Sigmoid colon (tissue), 7 donors: Measurements from ENCODE around the gene BCAS1. TPM values are rescaled to one million over a fixed set of nuclear protein-coding genes. Genes with fewer than 3 reads are reported as not detected.

Source experiments
- DNase-seq: peaks from one replicate; pipeline ENCODE4 v3.0.0-alpha.2; 2019
- H3K27ac ChIP-seq, 4 donors: fragments of 200-600 bp; sonication (generic); one replicate each; pipeline ENCODE4 v1.5.1; 2016 to 2019; ENCODE audit warnings: mild to moderate bottlenecking in 1 of 4
- H3K27me3 ChIP-seq, 3 donors: fragments of 200-600 bp; sonication (generic); one replicate each; pipeline ENCODE4 v1.5.1; 2019; ENCODE audit warnings: mild to moderate bottlenecking in 1 of 3
- H3K36me3 ChIP-seq, 4 donors: fragments of 200-600 bp; sonication (generic); one replicate each; pipeline ENCODE4 v1.5.1; 2016 to 2019
- H3K4me1 ChIP-seq, 4 donors: fragments of 200-600 bp; sonication (generic); one replicate each; pipeline ENCODE4 v1.5.1; 2017 to 2019
- H3K4me3 ChIP-seq, 4 donors: fragments of 200-600 bp; sonication (generic); one replicate each; pipeline ENCODE4 v1.5.1; 2017 to 2019; ENCODE audit warnings: mild to moderate bottlenecking in 2 of 4, moderate library complexity in 1 of 4
- H3K9me3 ChIP-seq, 4 donors: fragments of 200-600 bp in 3 of 4; sonication (generic) in 3 of 4; one replicate each; pipeline versions ENCODE4 v1.5.1 to v1.6.1; 2013 to 2019
- CTCF ChIP-seq, 4 experiments: fragments of 450-650 bp in 3 of 4; fragments of 200-600 bp in 1 of 4; IDR thresholded peaks; one replicate each; pipeline ENCODE4 v1.5.1; 2016 to 2019; ENCODE audit warnings: antibody characterized with exemption in 4 of 4, mild to moderate bottlenecking in 3 of 4, moderate library complexity in 2 of 4
- EP300 ChIP-seq, 4 donors: sonication (generic); formaldehyde crosslinking; IDR thresholded peaks; one replicate each; pipeline ENCODE4 v1.6.1; 2017; ENCODE audit warnings: antibody characterized with exemption in 4 of 4
- POLR2A ChIP-seq, 2 donors: fragments of 450-650 bp; IDR thresholded peaks; one replicate each; pipeline ENCODE4 v1.6.1; 2016; ENCODE audit warnings: antibody characterized with exemption in 2 of 2, mild to moderate bottlenecking in 2 of 2, moderate library complexity in 2 of 2
- POLR2AphosphoS5 ChIP-seq, 4 donors: sonication (generic); formaldehyde crosslinking; IDR thresholded peaks; one replicate each; pipeline ENCODE4 v1.6.1; 2017; ENCODE audit warnings: antibody characterized with exemption in 4 of 4
- WGBS, 2 donors: extraction: QIAGEN DNeasy Blood & Tissue Kit; methylation state at CpG; one replicate each; pipeline ENCODE4 v1.1.7; 2013; 5-methylcytosine and 5-hydroxymethylcytosine counted together
- intact Hi-C: fragments of 100-400 bp; cut with DNase I; formaldehyde crosslinking; loops from one replicate; pipeline ENCODE4 v1.15.1; 2023
- polyA plus RNA-seq, 3 donors: library from polyadenylated mRNA; stranded (reverse); fragments of 200-250 nt; gene quantifications; one replicate each; pipeline ENCODE4 v1.2.3, GENCODE V29; 2013
- total RNA-seq, 4 donors: library from RNA; depleted of rRNA; stranded (reverse); fragments of >200 nt; gene quantifications; one replicate each; pipeline ENCODE4 v1.1.0, GENCODE V29; 2016
- donor health status: healthy with polysubstance abuse.
- donor health status: Bipolar disorder and iron deficiency.
- donor health status: healthy.

The BCAS1 gene
- total and polyA plus RNA-seq, 7 donors = 0.71 to 198 (median 35.4) TPM; not detected in 2

- Histone ChIP-seq H3K36me3 (no peaks in the 10 kb centered on the region), H3K27ac (no peak overlapping the region), H3K4me1 (peaks cover 0 to 4% (median 0%) of the 10 kb centered on the region in 4 donors), H3K4me3 (no peak overlapping the region), H3K9me3 (no peaks in the 10 kb centered on the region), H3K27me3 (no peaks in the 10 kb centered on the region)
- intact Hi-C loops = loop anchor here (10.0 kb wide), 1 partner anchor 121 kb away; no protein-coding TSS in a partner anchor
- 18 to 70% methylated on average over 7 of the region's 7 CpGs for WGBS, 2 donors
- no peak for TF ChIP-seq EP300 (IDR thresholded peaks at IDR 0.05)
- no peak for TF ChIP-seq CTCF (IDR thresholded peaks at IDR 0.05)
- TF ChIP-seq POLR2AphosphoS5 (IDR thresholded peaks at IDR 0.05) = no peak
- TF ChIP-seq POLR2A (IDR thresholded peaks at IDR 0.05) = no peak
- DNase-seq = no peak
These were observed 4.8 kb downstream of the BCAS1 start for GRCh38 chr20:54065601-54066038.

DNA sequence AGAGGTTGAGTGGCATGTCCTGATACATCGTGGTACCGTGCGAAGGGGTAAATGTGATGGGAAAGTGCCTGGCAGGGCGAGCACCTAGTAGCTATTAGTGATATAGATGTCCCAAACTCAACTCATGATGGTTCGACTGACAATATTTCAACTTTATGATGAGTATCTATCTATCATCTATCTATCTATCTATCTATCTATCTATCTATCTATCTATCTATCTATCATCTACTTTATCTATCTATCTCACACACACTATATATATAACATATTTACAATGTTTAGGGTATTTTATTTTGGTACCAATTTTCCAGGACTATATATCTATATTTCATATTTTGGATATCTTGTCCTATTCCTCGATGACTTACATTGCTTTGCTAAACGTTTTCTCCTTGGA, 5.5 kb downstream of the BCAS1 start:
- Histone ChIP-seq H3K27me3 (no peaks in the 10 kb centered on the region), H3K9me3 (no peaks in the 10 kb centered on the region), H3K27ac (no peak overlapping the region), H3K4me3 (no peak overlapping the region), H3K36me3 (no peaks in the 10 kb centered on the region), H3K4me1 (peaks cover 0 to 4% (median 0%) of the 10 kb centered on the region in 4 donors)
- no peak for TF ChIP-seq POLR2A (IDR thresholded peaks at IDR 0.05)
- no peak for TF ChIP-seq POLR2AphosphoS5 (IDR thresholded peaks at IDR 0.05)
- no peak for TF ChIP-seq EP300 (IDR thresholded peaks at IDR 0.05)
- no peak for TF ChIP-seq CTCF (IDR thresholded peaks at IDR 0.05)
- 82 to 88% methylated on average over 7 of the region's 7 CpGs for WGBS, 2 donors
- no peak for DNase-seq
- intact Hi-C loops = loop anchor here (10.0 kb wide), 1 partner anchor 120 kb away; no protein-coding TSS in a partner anchor

DNA sequence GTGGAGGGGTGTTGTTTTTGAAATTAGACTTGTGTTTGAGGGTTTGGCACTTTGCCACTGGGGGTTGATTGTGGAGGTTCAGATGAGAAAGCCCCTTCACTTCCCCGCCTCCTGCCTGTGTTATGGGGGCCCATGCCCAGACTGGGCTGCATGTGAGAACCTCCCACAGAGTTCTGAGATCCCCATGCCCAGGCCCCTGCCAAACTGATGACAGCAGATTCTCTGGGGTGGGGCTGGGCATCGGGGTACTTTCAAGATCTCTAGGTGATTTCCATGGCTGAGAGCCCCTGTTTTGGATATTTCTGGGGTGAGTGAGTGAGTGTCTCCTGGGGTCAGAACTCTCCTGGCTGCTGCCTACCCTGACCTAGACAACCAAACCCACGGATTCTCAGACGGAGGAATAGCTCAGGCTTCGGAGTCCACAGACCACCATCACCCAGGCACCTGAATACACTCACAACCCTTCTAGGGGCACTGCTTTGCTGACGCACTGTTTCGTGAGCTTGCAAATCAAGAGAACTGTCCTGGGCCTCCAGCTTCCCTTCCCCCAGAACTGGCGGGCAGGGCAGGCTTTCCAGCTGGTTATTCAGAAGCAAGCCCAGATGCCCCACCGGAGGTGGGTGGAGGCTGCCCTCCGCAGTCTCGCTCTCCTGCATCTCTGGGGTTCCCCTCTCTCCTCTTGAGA, 6.3 kb downstream of the BCAS1 start:
- no peak overlapping the region for H3K27ac ChIP-seq
- no peak overlapping the region for H3K4me3 ChIP-seq
- H3K4me1 ChIP-seq = peaks cover 0 to 4% (median 0%) of the 10 kb centered on the region in 4 donors
- WGBS, 2 donors = 79 to 85% methylated on average over 11 of the region's 11 CpGs
- H3K27me3 ChIP-seq = no peaks in the 10 kb centered on the region
- no peaks in the 10 kb centered on the region for H3K36me3 ChIP-seq
- no peaks in the 10 kb centered on the region for H3K9me3 ChIP-seq
- TF ChIP-seq POLR2AphosphoS5 (IDR thresholded peaks at IDR 0.05) = no peak
- no peak for TF ChIP-seq POLR2A (IDR thresholded peaks at IDR 0.05)
- no peak for TF ChIP-seq EP300 (IDR thresholded peaks at IDR 0.05)
- TF ChIP-seq CTCF (IDR thresholded peaks at IDR 0.05) = no peak
- intact Hi-C loops = loop anchor here (10.0 kb wide), 1 partner anchor 119 kb away; no protein-coding TSS in a partner anchor
- no peak for DNase-seq

DNA sequence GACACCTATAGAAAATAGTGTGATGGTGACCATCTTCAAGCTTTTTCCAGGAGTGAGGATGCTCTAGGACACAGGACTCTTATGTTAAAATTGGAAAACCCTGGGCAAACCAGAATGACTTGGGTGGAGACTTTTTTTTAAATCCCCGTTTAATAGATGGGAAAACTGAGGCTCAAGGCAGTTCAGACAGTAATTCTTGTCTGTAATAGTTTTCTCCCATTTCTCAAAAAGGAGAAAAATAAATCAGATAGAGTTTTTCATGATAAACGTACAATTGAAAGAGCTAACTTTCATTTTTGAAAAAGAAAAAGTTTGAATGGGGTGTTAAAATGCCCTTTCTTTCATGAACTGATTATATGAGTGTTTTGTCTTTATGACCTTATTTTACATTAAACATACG, 6.8 kb downstream of the BCAS1 start:
- intact Hi-C loops = loop anchor here (10.0 kb wide), 1 partner anchor 119 kb away; no protein-coding TSS in a partner anchor
- Histone ChIP-seq H3K27ac (no peak overlapping the region), H3K36me3 (no peaks in the 10 kb centered on the region), H3K27me3 (no peaks in the 10 kb centered on the region), H3K4me3 (no peak overlapping the region), H3K4me1 (peaks cover 0 to 4% (median 0%) of the 10 kb centered on the region in 4 donors), H3K9me3 (no peaks in the 10 kb centered on the region)
- 69 to 75% methylated on average over 3 of the region's 3 CpGs for WGBS, 2 donors
- TF ChIP-seq POLR2AphosphoS5 (IDR thresholded peaks at IDR 0.05) (no peak), POLR2A (IDR thresholded peaks at IDR 0.05) (no peak), CTCF (IDR thresholded peaks at IDR 0.05) (no peak), EP300 (IDR thresholded peaks at IDR 0.05) (no peak)
- DNase-seq = no peak
